GM12878 (cell line): Measurements from ENCODE around the gene MAOA. TPM values are rescaled to one million over a fixed set of nuclear protein-coding genes. Genes with fewer than 3 reads are reported as not detected.

Source experiments
- ATAC-seq: fragments of 200-7000 bp; cut with Tn5 transposase; 3 replicates; pipeline ENCODE4 v1.9.1; 2020; ENCODE audit warnings: mild to moderate bottlenecking, moderate library complexity
- BruUV-seq: library from RNA; stranded (reverse); fragments of 400-500 nt; replicated peaks from 2 replicates; lab custom pipeline; 2021; lab: Mats Ljungman, UMichigan
- CTCF ChIA-PET: fragments of 300-600 bp; sonication (Branson Sonifier 250); formaldehyde crosslinking; extraction: SDS; loops from one replicate; lab custom pipeline; 2021; ENCODE audit warnings: inconsistent platforms; lab: Yijun Ruan, JAX
- POLR2A ChIA-PET: fragments of 350-600 bp; formaldehyde crosslinking; extraction: SDS; loops from one replicate; lab custom pipeline; 2021; ENCODE audit warnings: inconsistent platforms; lab: Charles Lee
- RAD21 ChIA-PET: fragments of 300-600 bp; sonication (Branson Sonifier 250); formaldehyde crosslinking; loops from one replicate; lab custom pipeline; 2023; ENCODE audit warnings: antibody characterized with exemption; ENCODE audit not compliant: unreplicated experiment; lab: Charles Lee
- SMC1A ChIA-PET: fragments of 300-600 bp; sonication (Branson Sonifier 250); formaldehyde crosslinking; loops from one replicate; lab custom pipeline; 2023; ENCODE audit not compliant: unreplicated experiment, uncharacterized antibody; lab: Charles Lee
- DNase-seq: peaks from one replicate; pipeline ENCODE4 v3.0.0-alpha.2; 2011; ENCODE audit warnings: low read depth, low spot score
- FAIRE-seq: peaks from 3 replicates; lab custom pipeline; 2011; peaks lifted over from hg19 to GRCh38; lab: Jason Lieb, UNC
- H2AFZ ChIP-seq: 2 replicates; pipeline ENCODE4 v1.6.0; 2011; ENCODE audit warnings: low read depth, low read length, control low read depth; ENCODE audit not compliant: control insufficient read depth
- H3K27ac ChIP-seq: 2 replicates; pipeline ENCODE4 v1.5.1; 2011; ENCODE audit warnings: control low read depth; ENCODE audit not compliant: control insufficient read depth, insufficient read depth
- H3K27me3 ChIP-seq, 2 experiments: replicated peaks in 1 of 2; 2 replicates each; pipeline versions ENCODE4 v1.6.0 to v1.6.1; 2011; ENCODE audit warnings: low read length in 1 of 2; ENCODE audit not compliant: control insufficient read depth in 2 of 2, insufficient read depth in 2 of 2
- H3K36me3 ChIP-seq, 2 experiments: 2 replicates each; pipeline ENCODE4 v1.5.1; 2011; ENCODE audit warnings: low read length in 1 of 2; ENCODE audit not compliant: control insufficient read depth in 2 of 2, insufficient read depth in 2 of 2
- H3K4me1 ChIP-seq: 2 replicates; pipeline ENCODE4 v1.6.1; 2011; ENCODE audit warnings: mild to moderate bottlenecking, low read length, moderate library complexity, mixed read lengths; ENCODE audit not compliant: control insufficient read depth, insufficient read depth
- H3K4me2 ChIP-seq: 2 replicates; pipeline ENCODE4 v1.6.0; 2011; ENCODE audit warnings: control low read depth; ENCODE audit not compliant: control insufficient read depth, insufficient read depth
- H3K4me3 ChIP-seq: fragments of 200-600 bp; sonication (generic); 2 replicates; pipeline ENCODE4 v1.5.1; 2016
- H3K79me2 ChIP-seq: 2 replicates; pipeline ENCODE4 v1.6.0; 2011; ENCODE audit warnings: low read length; ENCODE audit not compliant: control insufficient read depth, insufficient read depth
- H3K9ac ChIP-seq: 2 replicates; pipeline ENCODE4 v1.8.0; 2011; ENCODE audit warnings: low read length, control low read depth, mixed read lengths; ENCODE audit not compliant: control insufficient read depth, insufficient read depth
- H3K9me3 ChIP-seq: replicated peaks from 3 replicates; pipeline ENCODE4 v1.5.1; 2011; ENCODE audit warnings: mild to moderate bottlenecking, low read length; ENCODE audit not compliant: control insufficient read depth, insufficient read depth
- H4K20me1 ChIP-seq: 2 replicates; pipeline ENCODE4 v1.6.0; 2011; ENCODE audit not compliant: control insufficient read depth, insufficient read depth
- BCL11A ChIP-seq: IDR thresholded peaks from 2 replicates; pipeline ENCODE4 v1.6.1; 2011; ENCODE audit warnings: low read depth, low read length
- EZH2 ChIP-seq: IDR thresholded peaks from 2 replicates; pipeline ENCODE4 v1.6.1; 2012; ENCODE audit warnings: low read depth, mild to moderate bottlenecking, control low read depth, inconsistent platforms, low read length, borderline replicate concordance; ENCODE audit not compliant: control insufficient read depth
- IRF3 ChIP-seq: fragments of 450-650 bp; IDR thresholded peaks from 2 replicates; pipeline ENCODE4 v1.6.1; 2014; ENCODE audit warnings: mild to moderate bottlenecking
- IRF4 ChIP-seq: IDR thresholded peaks from 2 replicates; pipeline ENCODE4 v1.6.1; 2011; ENCODE audit warnings: low read depth, low read length
- WRNIP1 ChIP-seq: IDR thresholded peaks from 2 replicates; pipeline ENCODE4 v1.6.1; 2011; ENCODE audit warnings: low read depth, low read length, improper control_type of control experiment, borderline replicate concordance
- ZBTB4 ChIP-seq: fragments of 450-650 bp; formaldehyde crosslinking; IDR thresholded peaks from 2 replicates; pipeline ENCODE4 v1.4.0; 2022; ENCODE audit warnings: mild to moderate bottlenecking, moderate library complexity
- in situ Hi-C: fragments of 300-500 bp; cut with MboI; formaldehyde crosslinking; loops from 9 replicates; pipeline ENCODE4 v1.14.3; 2018; ENCODE audit warnings: mixed read lengths
- intact Hi-C: fragments of 100-400 bp; cut with micrococcal nuclease; formaldehyde crosslinking; loops from one replicate; pipeline ENCODE4 v1.14.2; 2022; ENCODE audit not compliant: unreplicated experiment
- polyA plus RNA-seq, 11 experiments: library from polyadenylated mRNA; depleted of rRNA in 4 of 11; unstranded in 6 of 11; stranded (reverse) in 5 of 11; fragments of >200 nt; fragmentation: Nextera tagmentation in 4 of 11; fragmentation: Illumina TruSeq in 1 of 11; extraction: Ambion mirVana in 4 of 11; extraction: Trizol in 1 of 11; gene quantifications; 1 replicate in 1 of 11; 2 replicates in 10 of 11; pipeline versions ENCODE4 v1.2.1 to v1.2.3, GENCODE V29; 2011 to 2016; ENCODE audit warnings: inconsistent platforms in 2 of 11, missing spikeins in 2 of 11, low read depth in 1 of 11
- total RNA-seq, 4 experiments: library from RNA; depleted of rRNA in 3 of 4; stranded (reverse); fragments of >200 nt in 3 of 4; fragmentation: Illumina TruSeq in 1 of 4; extraction: Trizol in 1 of 4; gene quantifications; 2 replicates each; pipeline versions ENCODE4 v1.2.1 to v1.2.3, GENCODE V29; 2013 to 2021

The MAOA gene
- total and polyA plus RNA-seq, 10 of the 15 experiments (the other 5 are each of a cell fraction or from before 2014, with no cell fraction given): 0.02 to 0.51 (median 0.08) TPM; not detected in 7

- intact Hi-C loops (no loop called here), in situ Hi-C loops (no loop called here)
- RAD21 ChIA-PET: no interaction called here
- BruUV-seq: no TSS peak
- Histone ChIP-seq H4K20me1 (no peaks in the 10 kb centered on the region), H3K9ac (no peak overlapping the region), H3K9me3 (no peaks in the 10 kb centered on the region), H3K27me3 (no peaks in the 10 kb centered on the region; a peak in 1 of 4 replicates), H3K79me2 (no peaks in the 10 kb centered on the region), H3K4me1 (no peaks in the 10 kb centered on the region), H3K4me3 (no peak overlapping the region), H3K36me3 (no peaks in the 10 kb centered on the region), H2AFZ (no peak overlapping the region), H3K4me2 (no peak overlapping the region), H3K27ac (no peak overlapping the region)
- SMC1A ChIA-PET: no interaction called here
- POLR2A ChIA-PET: no interaction called here
- CTCF ChIA-PET: no interaction called here
- FAIRE-seq: no peak
- TF ChIP-seq BCL11A (no peak), IRF4 (no peak), WRNIP1 (no peak), IRF3 (no peak), ZBTB4 (no peak), EZH2 (no peak)
- no peak for DNase-seq
- no peak for ATAC-seq
Measured at GRCh38 chrX:43612400-43612799, 43.7 kb upstream of the MAOA start.
